Caco-2 (cell line): ENCODE results near the gene AP2M1. TPM values are rescaled to one million over a fixed set of nuclear protein-coding genes. Genes with fewer than 3 reads are reported as not detected.

ENCODE experiments used
- BruUV-seq: library from RNA; stranded (reverse); fragments of 400-500 nt; replicated peaks from 2 replicates; lab custom pipeline; 2021; lab: Mats Ljungman, UMichigan
- CTCF ChIA-PET: fragments of 300-600 bp; sonication (Branson Sonifier 250); formaldehyde crosslinking; loops from one replicate; lab custom pipeline; 2022; ENCODE audit warnings: antibody characterized with exemption; lab: Charles Lee
- POLR2A ChIA-PET: fragments of 300-600 bp; sonication (Branson Sonifier 250); formaldehyde crosslinking; loops from one replicate; lab custom pipeline; 2022; ENCODE audit warnings: antibody characterized with exemption; lab: Charles Lee
- DNase-seq, 2 experiments: peaks; one replicate each; pipeline versions ENCODE4 v3.0.0 to v3.0.0-alpha.2; 2020 to 2022
- H3K27me3 ChIP-seq: replicated peaks from 2 replicates; pipeline ENCODE4 v1.6.0; 2011; ENCODE audit warnings: low read length; ENCODE audit not compliant: control insufficient read depth, insufficient read depth
- H3K36me3 ChIP-seq: 2 replicates; pipeline ENCODE4 v1.5.1; 2011; ENCODE audit warnings: low read length; ENCODE audit not compliant: control insufficient read depth, insufficient read depth
- H3K4me1 ChIP-seq: fragments of 250-450 bp; sonication (Bioruptor Pico); 2 replicates; pipeline ENCODE4 v1.5.1; 2020; ENCODE audit warnings: mild to moderate bottlenecking
- H3K4me3 ChIP-seq: 2 replicates; pipeline ENCODE4 v1.5.1; 2011; ENCODE audit warnings: low read depth, mild to moderate bottlenecking, control low read depth, low read length
- H3K9me3 ChIP-seq: fragments of 250-450 bp; sonication (Bioruptor Pico); 2 replicates; pipeline ENCODE4 v1.5.1; 2020; ENCODE audit warnings: mild to moderate bottlenecking, moderate library complexity
- H3K27ac Mint-ChIP-seq: one replicate; pipeline ENCODE4 v1.8.0; 2022; ENCODE audit warnings: mixed read lengths; ENCODE audit not compliant: unreplicated experiment
- H3K27me3 Mint-ChIP-seq: one replicate; pipeline ENCODE4 v1.8.0; 2022; ENCODE audit warnings: mixed read lengths; ENCODE audit not compliant: insufficient read depth, unreplicated experiment
- H3K36me3 Mint-ChIP-seq: one replicate; pipeline ENCODE4 v1.8.0; 2022; ENCODE audit warnings: mild to moderate bottlenecking, mixed read lengths; ENCODE audit not compliant: insufficient read depth, unreplicated experiment
- H3K4me1 Mint-ChIP-seq: one replicate; pipeline ENCODE4 v1.8.0; 2022; ENCODE audit warnings: low read depth, mixed read lengths; ENCODE audit not compliant: unreplicated experiment
- H3K4me3 Mint-ChIP-seq: one replicate; pipeline ENCODE4 v1.8.0; 2022; ENCODE audit warnings: mild to moderate bottlenecking, moderate library complexity, mixed read lengths; ENCODE audit not compliant: unreplicated experiment
- H3K9me3 Mint-ChIP-seq: one replicate; pipeline ENCODE4 v1.8.0; 2022; ENCODE audit warnings: mixed read lengths; ENCODE audit not compliant: unreplicated experiment
- intact Hi-C: fragments of 100-400 bp; cut with micrococcal nuclease; formaldehyde crosslinking; loops from one replicate; pipeline ENCODE4 v1.10.0; 2022; ENCODE audit not compliant: unreplicated experiment
- total RNA-seq: library from RNA; stranded (reverse); gene quantifications from 2 replicates; pipeline ENCODE4 v1.2.3, GENCODE V29; 2022
- TF ChIP-seq, protein P1 (sequence below), 2 experiments: fragments of 200-600 bp in 1 of 2; IDR thresholded peaks; 1 replicate in 1 of 2; 2 replicates in 1 of 2; pipeline versions ENCODE4 v1.5.1 to v1.8.0; 2011 to 2022; ENCODE audit warnings: antibody characterized with exemption in 1 of 2, control low read depth in 1 of 2, inconsistent platforms in 1 of 2, low read depth in 1 of 2, low read length in 1 of 2, mild to moderate bottlenecking in 1 of 2, moderate library complexity in 1 of 2; ENCODE audit not compliant: insufficient read depth in 1 of 2, severe bottlenecking in 1 of 2, unreplicated experiment in 1 of 2

The AP2M1 gene
- total RNA-seq, 1 experiment from 2014 or later: 214 TPM

DNA sequence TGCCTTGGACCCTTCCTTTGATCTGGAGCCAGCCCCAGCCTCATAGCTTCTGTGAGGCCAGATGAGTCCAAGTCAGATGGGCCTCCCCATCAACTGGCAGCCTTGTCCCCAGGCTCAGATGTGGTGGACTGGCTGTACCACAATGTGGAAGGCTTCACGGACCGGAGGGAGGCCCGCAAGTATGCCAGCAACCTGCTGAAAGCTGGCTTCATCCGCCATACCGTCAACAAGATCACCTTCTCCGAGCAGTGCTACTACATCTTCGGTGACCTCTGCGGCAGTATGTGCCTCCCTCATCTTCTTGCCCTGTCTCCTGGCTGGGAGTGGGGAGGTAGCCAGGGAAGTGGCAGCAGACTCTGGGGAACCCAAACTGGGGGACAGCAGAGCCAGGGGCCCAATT lies 6.9 kb upstream of the AP2M1 start:
- no peaks in the 10 kb centered on the region for H3K9me3 ChIP-seq
- peaks cover 7% of the 10 kb centered on the region for H3K4me1 ChIP-seq
- Mint-ChIP-seq H3K27me3 (no peaks in the 10 kb centered on the region), H3K27ac (no peak overlapping the region), H3K4me1 (peaks cover 3% of the 10 kb centered on the region), H3K9me3 (no peaks in the 10 kb centered on the region), H3K4me3 (no peak overlapping the region), H3K36me3 (peaks cover 57% of the 10 kb centered on the region)
- H3K27me3 ChIP-seq: no peaks in the 10 kb centered on the region
- no peak overlapping the region for H3K4me3 ChIP-seq
- no TSS peak for BruUV-seq
- POLR2A ChIA-PET: interaction anchor here (0.5 kb wide), 1 partner anchor 834 kb away, joined by 4 read pairs; no protein-coding TSS in a partner anchor
- TF ChIP-seq, protein P1, sequence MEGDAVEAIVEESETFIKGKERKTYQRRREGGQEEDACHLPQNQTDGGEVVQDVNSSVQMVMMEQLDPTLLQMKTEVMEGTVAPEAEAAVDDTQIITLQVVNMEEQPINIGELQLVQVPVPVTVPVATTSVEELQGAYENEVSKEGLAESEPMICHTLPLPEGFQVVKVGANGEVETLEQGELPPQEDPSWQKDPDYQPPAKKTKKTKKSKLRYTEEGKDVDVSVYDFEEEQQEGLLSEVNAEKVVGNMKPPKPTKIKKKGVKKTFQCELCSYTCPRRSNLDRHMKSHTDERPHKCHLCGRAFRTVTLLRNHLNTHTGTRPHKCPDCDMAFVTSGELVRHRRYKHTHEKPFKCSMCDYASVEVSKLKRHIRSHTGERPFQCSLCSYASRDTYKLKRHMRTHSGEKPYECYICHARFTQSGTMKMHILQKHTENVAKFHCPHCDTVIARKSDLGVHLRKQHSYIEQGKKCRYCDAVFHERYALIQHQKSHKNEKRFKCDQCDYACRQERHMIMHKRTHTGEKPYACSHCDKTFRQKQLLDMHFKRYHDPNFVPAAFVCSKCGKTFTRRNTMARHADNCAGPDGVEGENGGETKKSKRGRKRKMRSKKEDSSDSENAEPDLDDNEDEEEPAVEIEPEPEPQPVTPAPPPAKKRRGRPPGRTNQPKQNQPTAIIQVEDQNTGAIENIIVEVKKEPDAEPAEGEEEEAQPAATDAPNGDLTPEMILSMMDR (IDR thresholded peaks at IDR 0.05; ENCODE audit: insufficient read depth in 1 of 2, low read depth in 1 of 2, low read length in 1 of 2, severe bottlenecking in 1 of 2, unreplicated experiment in 1 of 2): no peak
- H3K36me3 ChIP-seq: peaks cover 2% of the 10 kb centered on the region
- DNase-seq: no peak
- CTCF ChIA-PET: no interaction called here
- intact Hi-C loops: no loop called here

DNA sequence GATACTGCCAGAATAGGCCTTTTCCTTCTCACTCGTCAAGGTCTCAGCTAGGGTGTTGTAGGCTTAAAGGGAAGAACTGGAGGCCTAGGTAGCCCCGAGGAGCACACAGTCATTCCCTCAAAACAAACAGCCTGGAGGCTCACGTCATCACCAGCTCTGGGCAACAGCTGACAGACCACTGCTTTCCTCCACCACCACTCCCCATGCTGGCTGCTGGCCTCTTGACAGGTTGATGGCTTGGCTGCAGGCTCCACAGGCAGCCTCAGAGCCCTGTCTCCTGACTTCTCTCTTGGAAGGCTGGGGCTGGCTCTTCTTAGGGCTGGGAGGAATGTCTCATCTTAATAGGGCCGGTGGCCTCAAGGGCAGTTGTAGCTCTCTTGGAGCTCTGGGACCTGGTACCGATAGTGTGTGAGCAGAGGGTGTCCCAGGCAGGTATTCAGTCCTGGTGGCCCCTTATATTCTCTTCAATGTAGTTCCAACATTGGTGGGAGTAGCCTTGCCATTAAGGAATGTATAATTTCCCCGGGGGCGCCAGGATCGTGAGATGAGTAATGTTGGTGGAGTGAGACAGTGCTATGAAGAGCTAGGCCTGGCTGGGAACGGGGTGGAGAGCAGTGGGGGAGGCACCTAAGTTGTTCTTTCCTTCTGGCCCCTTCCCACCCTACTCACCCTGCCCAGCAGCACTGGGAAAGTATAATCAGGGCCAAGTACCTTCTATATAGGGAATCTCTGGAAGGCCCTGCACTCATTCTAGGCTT lies 6.1 kb upstream of the AP2M1 start:
- peaks cover 51% of the 10 kb centered on the region for H3K36me3 Mint-ChIP-seq
- Histone ChIP-seq H3K9me3 (no peaks in the 10 kb centered on the region), H3K27me3 (no peaks in the 10 kb centered on the region), H3K4me1 (peaks cover 8% of the 10 kb centered on the region), H3K36me3 (peaks cover 2% of the 10 kb centered on the region), H3K4me3 (no peak overlapping the region)
- TF ChIP-seq, protein P1 (IDR thresholded peaks at IDR 0.05; ENCODE audit: insufficient read depth in 1 of 2, low read depth in 1 of 2, low read length in 1 of 2, severe bottlenecking in 1 of 2, unreplicated experiment in 1 of 2): no peak
- H3K27me3 Mint-ChIP-seq: no peaks in the 10 kb centered on the region
- peaks cover 7% of the 10 kb centered on the region for H3K4me1 Mint-ChIP-seq
- intact Hi-C loops: no loop called here
- BruUV-seq: no TSS peak
- ChIA-PET POLR2A (interaction anchor here (0.5 kb wide), 1 partner anchor 835 kb away, joined by 4 read pairs; no protein-coding TSS in a partner anchor), CTCF (no interaction called here)
- no peaks in the 10 kb centered on the region for H3K9me3 Mint-ChIP-seq
- H3K27ac Mint-ChIP-seq: no peak overlapping the region
- H3K4me3 Mint-ChIP-seq: no peak overlapping the region
- DNase-seq: no peak

DNA sequence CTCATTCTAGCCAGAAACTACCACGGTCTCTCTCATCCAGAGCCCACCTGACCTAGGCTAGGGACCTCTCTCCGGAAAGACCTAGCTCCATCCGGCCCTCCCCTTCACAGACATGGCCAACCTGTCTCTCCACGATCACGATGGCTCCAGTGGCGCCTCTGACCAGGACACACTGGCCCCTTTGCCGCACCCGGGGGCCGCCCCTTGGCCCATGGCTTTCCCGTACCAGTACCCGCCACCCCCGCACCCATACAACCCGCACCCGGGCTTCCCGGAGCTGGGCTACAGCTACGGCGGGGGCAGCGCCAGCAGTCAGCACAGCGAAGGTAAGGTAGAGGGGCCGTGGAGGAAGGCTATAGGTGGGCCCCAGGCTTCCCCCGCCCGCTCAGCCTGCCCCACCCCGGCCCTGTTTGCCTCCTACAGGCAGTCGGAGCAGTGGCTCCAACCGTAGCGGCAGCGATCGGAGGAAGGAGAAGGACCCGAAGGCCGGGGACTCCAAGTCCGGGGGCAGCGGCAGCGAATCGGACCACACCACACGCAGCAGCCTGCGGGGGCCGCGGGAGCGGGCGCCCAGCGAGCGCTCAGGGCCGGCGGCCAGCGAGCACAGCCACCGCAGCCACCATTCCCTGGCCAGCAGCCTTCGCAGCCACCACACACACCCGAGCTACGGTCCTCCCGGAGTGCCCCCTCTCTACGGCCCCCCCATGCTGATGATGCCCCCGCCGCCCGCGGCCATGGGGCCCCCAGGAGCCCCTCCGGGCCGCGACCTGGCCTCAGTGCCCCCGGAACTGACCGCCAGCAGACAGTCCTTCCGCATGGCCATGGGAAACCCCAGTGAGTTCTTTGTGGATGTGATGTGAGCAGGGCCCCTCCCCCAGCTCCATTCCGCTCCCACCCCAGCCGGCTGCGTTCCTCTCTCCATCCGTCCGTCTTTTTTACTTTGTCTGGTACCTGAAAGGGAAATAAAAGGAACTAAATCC lies 4.5 kb upstream of the AP2M1 start:
- intact Hi-C loops: loop anchor here (5.0 kb wide), 1 partner anchor 38 kb away; no protein-coding TSS in a partner anchor
- Histone ChIP-seq H3K27me3 (no peaks in the 10 kb centered on the region), H3K4me1 (peaks cover 8% of the 10 kb centered on the region), H3K36me3 (peaks cover 2% of the 10 kb centered on the region), H3K9me3 (no peaks in the 10 kb centered on the region), H3K4me3 (no peak overlapping the region)
- DNase-seq: no peak
- Mint-ChIP-seq H3K4me3 (no peak overlapping the region), H3K4me1 (peaks cover 7% of the 10 kb centered on the region), H3K9me3 (no peaks in the 10 kb centered on the region), H3K27me3 (no peaks in the 10 kb centered on the region), H3K36me3 (peaks cover 54% of the 10 kb centered on the region), H3K27ac (no peak overlapping the region)
- ChIA-PET CTCF (no interaction called here), POLR2A (no interaction called here)
- no TSS peak for BruUV-seq
- TF ChIP-seq, protein P1 (IDR thresholded peaks at IDR 0.05; ENCODE audit: insufficient read depth in 1 of 2, low read depth in 1 of 2, low read length in 1 of 2, severe bottlenecking in 1 of 2, unreplicated experiment in 1 of 2): no peak
